ENCODE measurements around the gene OTOG.

DNA sequence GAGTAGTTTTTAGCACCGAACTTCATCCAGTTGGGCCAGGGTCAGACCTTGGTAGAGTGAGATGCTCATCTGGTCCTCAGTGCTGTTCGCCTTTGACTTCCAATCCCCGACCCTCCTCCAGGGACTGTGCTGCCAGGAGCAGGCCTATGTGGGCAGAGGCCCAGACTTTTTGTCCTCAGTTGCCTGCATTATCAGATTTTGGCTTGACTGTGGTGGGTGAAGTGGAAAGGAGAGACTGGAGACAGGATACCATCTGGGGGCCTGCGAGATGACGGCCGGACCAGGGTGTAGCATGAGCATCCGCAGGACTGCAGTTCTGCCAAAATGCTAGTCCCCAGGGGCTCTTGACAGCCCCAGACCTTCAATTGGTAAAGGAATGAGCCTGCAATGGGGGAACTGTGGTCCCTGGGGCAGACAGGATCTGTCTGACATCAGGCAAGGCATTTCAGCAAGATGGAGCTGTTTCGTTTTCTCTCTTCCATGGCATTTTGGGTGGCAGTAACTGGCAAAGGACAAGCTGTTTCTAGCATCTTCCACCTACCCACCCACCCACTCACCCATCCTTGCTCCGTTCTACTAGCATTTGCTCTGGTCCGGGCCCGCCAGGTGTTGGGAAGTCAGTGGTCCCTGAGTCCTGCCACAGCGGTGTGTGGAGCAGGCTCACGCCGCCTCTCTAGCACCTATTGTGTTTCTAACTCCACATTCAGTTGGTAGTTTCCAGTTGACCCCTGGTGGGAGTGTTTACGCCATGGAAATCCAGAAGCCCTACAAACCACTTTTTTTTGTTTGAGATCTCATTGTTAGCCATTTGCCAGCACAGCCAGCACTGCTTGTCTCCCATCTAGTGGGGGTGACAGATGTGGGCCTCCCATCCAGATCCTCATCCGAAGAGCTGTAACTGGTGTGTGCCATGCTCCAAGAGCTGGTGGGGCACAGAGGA, 53.5 kb downstream of the OTOG start:
- TF ChIP-seq, protein P1, sequence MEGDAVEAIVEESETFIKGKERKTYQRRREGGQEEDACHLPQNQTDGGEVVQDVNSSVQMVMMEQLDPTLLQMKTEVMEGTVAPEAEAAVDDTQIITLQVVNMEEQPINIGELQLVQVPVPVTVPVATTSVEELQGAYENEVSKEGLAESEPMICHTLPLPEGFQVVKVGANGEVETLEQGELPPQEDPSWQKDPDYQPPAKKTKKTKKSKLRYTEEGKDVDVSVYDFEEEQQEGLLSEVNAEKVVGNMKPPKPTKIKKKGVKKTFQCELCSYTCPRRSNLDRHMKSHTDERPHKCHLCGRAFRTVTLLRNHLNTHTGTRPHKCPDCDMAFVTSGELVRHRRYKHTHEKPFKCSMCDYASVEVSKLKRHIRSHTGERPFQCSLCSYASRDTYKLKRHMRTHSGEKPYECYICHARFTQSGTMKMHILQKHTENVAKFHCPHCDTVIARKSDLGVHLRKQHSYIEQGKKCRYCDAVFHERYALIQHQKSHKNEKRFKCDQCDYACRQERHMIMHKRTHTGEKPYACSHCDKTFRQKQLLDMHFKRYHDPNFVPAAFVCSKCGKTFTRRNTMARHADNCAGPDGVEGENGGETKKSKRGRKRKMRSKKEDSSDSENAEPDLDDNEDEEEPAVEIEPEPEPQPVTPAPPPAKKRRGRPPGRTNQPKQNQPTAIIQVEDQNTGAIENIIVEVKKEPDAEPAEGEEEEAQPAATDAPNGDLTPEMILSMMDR (IDR thresholded peaks at IDR 0.05), result no peak
- no peak for TF ChIP-seq POLR2A (IDR thresholded peaks at IDR 0.05)
